Measurements from ENCODE around the gene PIK3AP1.

The PIK3AP1 gene

DNA sequence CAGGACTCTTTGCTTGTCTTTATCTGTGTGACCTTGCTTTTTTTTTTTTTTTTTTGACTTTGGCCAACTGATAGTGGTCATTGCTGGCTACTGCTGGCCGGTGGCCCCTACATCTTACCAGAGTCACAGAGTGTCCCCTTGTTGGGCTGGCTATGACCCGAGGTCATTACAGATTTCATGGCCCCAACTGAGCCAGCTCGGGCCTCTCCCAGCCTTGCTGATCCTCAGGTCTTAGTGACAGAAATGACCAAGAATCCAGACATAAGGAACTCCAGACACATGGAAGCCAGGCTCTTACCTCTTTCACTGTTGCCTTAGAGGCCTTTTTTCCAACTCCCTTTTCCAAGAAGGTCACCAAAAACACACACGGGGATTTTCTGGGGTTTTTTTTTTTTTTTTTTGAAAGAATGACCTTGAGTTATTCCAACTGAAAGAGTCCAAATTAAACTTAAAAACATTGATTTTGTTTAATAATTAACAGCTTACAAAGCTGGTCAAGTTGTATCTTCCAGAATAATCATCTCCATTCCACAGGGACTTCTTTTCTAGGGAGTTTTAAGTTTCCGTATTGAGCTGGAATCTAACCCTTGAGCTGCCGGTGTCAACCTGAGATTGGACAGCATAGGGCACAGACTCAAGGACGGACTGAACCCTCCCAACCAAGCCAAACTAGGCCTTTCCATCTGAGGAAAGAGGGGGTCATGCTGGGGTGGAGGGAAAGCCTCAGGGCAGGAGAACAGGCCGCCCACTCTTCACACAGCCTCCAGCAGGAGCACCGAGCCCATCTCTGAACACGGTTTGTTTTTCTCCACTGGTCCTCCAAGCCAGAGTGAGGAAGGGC lies 43.8 kb downstream of the PIK3AP1 start:
- no peak for DNase-seq (ENCODE audit: extremely low read depth in 1 of 2, low read depth in 1 of 2)

DNA sequence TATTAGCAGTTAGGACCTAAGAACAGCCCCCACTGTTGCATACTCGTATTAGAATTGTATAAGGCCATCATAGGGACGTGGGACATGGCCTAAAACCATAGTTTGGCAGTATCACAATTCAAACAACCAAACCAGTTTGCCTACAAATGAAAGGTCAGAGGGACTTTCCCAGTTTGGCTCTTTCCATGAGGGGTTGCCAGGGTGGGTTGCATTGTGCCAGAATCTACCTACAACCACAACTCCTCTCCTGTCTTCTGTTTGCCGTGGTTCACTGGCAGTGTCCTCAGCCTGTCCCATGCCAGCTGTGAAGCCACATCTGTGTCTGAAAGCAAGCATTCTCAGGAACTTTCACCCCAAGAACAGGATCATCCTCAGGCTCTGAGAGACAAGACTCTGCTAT lies 44.5 kb downstream of the PIK3AP1 start:
- no peak for DNase-seq (ENCODE audit: extremely low read depth in 1 of 2, low read depth in 1 of 2)

DNA sequence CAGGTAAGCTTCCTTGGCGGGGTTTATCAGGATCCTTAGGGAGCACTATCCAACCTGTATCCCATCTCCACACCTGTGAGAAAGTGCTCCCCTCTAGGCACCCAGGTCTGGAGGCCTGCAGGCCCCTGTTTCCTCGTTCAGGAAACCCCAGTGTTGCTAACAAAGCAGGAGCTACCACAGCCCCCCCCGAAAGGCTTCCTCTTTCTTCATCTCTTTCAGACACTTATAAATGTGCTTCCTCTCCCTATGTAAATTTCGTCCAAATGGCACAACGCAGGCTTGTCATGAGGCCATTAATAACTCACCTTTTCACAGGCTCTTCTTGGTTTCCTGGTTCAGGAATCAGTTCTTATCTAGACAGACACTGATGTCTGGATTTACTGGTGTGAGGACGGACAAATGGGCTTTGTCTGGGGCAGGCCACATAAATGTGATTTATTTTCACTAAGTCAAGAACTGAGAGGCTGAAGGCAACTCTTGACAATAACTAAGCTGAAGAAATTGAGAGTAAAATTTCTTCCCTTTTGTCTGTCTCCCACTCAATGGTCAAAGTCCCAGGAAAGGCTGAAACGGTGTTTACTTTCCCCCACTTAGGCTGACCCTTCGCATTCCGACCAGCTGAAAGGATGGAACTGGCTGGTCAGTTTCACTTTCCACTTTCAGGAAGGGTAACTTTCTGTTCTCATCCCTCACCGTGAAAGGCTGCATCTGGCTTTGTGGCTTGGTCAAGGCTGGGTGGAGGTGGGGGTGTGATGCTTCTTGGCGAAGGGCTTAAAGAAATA lies 46.8 kb downstream of the PIK3AP1 start:
- DNase-seq (ENCODE audit: extremely low read depth in 1 of 2, low read depth in 1 of 2) = no peak

DNA sequence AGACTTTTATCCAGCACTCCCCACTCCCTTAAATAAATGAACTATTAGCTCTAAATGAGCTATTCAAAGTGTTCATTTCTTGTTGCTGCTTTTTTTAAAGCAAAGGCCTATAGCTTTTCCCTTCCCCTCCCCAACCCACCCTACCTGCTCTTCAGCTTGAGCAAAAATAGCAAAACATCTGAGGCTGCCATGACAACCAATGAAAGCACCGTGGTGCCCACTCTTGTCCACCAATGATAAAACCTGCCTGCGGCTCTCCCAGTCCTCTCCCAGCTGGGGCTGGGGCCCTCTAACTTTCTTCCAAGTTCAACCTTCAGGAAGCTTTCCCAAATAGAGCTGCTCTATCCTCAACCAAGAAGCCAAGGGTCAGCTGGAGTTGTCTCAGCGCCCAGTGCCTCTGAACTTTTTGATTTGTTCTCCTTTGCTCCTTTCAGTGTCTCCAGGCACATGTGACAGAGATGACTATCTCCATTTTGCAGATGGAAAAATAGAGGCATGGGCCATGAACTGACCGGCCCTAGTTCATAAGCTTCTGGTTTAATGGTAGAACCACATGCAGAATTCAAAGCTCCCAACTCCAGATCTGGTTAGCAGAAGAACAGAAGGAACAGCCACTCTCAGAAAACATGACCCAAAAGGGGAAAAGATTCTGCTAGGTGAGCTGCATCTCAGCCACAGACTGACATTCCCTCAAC lies 47.7 kb downstream of the PIK3AP1 start:
- DNase-seq (ENCODE audit: extremely low read depth in 1 of 2, low read depth in 1 of 2) = no peak

DNA sequence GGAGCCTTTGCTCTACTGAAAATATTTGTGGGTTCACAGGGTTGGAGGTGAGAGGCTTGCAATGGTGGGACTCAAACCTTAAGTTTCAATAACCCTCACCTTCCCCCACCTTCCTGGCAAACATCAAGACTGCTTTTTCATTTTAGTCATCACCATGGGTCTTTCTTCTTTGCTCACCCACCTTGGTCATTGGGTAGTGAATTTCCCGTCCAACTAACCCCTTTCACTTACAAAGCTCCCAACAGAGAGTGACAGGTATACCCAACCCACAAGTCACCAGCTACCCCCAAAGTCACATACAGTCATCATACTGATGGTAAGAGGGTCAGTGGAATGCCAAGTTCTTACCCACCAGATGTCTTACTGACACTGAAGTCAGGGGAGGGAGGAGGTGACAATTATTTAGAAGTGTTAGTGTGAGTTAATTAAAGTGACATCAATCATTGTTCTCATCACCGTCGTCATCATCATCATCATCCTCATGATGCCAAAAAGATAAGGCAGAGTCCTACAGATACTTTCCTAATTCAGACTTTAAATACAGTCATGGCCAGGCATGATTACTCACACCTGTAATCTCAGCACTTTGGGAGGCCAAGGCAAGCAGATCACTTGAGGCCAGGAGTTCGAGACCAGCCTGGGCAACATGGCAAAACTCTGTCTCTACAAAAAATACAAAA lies 49.0 kb downstream of the PIK3AP1 start:
- DNase-seq (ENCODE audit: extremely low read depth in 1 of 2, low read depth in 1 of 2) = no peak

DNA sequence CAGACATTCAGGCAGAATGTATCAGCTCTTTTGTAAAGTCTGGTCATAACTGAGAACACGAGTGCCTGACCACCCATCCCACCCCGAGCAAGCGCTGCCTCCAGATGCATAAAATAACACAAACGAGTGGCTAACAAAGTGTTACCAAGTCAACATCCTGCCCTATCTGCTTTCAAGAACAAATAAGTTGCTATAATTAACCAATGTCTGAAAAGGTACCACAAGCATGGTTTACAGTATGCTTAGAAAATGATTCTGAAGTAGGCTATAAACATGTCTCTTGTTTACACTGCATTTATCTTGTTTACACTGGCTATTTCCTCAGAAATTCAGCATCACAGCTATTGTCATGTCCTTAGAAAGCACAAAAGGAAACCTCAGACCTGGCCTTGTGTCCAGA lies 49.5 kb downstream of the PIK3AP1 start:
- DNase-seq (ENCODE audit: extremely low read depth in 1 of 2, low read depth in 1 of 2) = no peak

DNA sequence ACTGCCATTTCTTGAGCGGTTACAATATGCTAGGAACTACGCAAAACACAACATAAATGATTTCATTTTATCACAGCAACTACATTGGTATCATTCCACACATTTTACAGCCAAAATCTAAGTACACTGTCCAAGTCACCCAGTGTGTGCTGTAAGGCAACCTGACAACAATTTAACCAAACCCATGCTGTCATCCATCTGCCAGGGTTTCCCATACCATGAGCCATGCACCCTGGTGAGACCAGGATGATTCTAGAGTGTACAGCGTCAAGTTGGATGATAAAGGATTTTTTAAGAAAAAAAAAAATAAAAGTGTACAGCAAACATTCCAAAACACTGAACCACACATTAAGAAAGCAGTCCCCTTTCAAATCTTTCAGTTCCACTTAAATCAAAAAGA lies 52.9 kb downstream of the PIK3AP1 start:
- DNase-seq (ENCODE audit: extremely low read depth in 1 of 2, low read depth in 1 of 2) = no peak

DNA sequence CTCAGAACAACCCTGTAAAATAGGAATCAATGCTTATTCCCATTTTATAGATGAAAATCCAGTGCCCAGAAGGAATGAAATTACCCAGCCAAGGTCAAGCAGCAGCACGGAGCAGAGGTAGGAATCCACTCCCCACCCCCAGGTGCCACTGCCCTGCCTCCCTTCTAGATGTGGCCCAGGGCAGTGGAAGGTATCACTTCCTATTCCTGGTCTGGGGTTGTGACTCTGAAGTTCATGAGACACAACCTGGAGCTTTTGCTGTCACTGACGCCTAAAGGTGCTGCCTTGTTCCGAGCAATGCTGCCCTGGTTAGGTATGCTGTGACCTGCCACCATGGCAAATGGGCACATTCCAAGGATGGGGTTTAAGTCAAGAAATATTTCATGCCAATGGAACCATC lies 53.6 kb downstream of the PIK3AP1 start:
- no peak for DNase-seq (ENCODE audit: extremely low read depth in 1 of 2, low read depth in 1 of 2)

DNA sequence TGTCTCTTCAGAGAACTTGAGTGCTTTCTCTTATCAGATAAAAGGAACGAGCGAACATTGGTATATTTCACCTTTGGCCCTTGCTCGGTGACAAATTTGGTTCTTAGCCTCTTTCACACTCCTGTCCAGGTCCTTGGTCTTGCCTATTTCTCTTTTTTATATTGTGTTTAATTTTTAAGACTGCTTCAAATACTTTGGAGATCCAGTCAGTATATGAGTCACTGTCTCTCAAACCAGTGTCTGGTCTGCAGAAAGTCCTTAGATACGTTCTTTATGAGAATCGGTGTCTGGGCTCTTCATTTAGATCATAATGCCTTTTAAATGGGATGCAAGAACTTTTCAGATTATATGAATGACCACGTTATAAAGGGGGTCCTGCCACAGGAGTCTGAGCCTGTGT lies 55.0 kb downstream of the PIK3AP1 start:
- DNase-seq (ENCODE audit: extremely low read depth in 1 of 2, low read depth in 1 of 2) = no peak

DNA sequence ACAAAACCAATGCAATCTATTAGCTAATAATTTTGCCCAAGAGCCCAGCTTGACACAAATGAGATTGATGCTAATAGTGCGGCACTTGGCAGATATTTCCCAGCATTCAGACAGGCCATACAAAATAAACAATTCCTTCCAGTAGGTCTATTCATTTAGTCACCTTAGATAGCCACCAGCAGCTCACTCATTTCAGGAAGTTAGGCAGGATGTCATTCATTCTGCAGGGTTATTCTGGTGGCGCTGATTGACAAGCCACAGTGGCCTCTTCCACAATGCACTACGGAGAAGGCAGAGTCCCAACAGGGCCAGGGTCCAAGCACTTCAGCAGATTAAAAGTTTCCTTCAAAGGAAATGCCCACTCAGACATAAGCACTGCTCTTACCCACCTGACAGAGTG lies 55.8 kb downstream of the PIK3AP1 start:
- DNase-seq (ENCODE audit: extremely low read depth in 1 of 2, low read depth in 1 of 2) = no peak

DNA sequence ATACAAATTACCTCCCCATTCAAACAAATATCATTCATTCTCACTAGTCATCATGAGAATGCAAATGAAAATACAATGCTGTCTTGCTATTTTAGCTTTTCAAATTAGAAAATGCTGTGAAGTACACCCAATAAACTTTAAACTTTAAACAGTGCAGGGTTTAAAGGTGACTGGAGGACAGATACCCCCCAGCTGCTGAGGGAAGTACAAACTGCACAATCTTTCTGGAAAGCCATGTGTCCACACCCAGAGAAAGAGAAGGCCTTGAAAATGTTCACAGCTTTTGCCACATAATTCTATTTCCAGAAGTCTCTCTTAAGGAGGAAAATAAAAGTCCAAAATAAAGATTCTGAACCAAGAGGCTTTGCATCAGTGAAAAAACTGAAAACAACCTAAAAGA lies 56.5 kb downstream of the PIK3AP1 start:
- no peak for DNase-seq (ENCODE audit: extremely low read depth in 1 of 2, low read depth in 1 of 2)

DNA sequence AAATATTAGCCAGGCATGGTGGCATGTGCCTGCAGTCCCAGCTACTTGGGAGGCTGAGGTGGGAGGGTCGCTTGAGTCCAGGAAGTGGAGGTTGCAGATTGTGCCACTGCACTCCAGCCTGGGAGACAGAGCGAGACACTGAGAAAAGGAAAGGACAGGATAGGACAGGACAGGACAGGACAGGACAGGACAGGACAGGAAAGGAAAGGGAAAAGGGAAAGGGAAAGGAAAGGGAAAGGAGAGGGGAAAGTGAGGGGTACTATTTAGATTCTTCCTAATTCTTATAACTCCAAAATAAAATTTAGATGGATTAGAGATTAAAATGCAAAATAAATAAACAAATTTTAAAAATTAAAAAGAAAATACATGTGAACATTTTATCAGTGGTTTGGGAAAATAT lies 58.7 kb downstream of the PIK3AP1 start:
- DNase-seq (ENCODE audit: extremely low read depth in 1 of 2, low read depth in 1 of 2) = no peak

DNA sequence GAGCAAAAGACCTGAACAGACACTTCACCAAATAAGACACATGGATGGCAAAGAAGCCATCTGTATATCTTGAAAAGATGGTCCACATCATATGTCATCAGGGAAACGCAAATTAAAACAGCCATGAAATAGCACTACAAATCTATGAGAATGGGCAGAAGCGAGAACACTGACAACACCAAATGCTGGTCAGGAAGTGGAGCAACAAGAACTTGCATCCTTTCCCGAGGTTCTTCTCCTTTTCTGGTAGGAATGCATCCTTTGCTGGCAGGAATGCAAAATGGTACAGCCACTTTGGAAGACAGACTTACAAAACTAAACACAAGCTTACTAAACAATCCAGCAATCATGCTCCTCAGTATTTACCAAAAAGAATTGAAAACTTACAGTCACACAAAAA lies 60.0 kb downstream of the PIK3AP1 start:
- no peak for DNase-seq (ENCODE audit: extremely low read depth in 1 of 2, low read depth in 1 of 2)

DNA sequence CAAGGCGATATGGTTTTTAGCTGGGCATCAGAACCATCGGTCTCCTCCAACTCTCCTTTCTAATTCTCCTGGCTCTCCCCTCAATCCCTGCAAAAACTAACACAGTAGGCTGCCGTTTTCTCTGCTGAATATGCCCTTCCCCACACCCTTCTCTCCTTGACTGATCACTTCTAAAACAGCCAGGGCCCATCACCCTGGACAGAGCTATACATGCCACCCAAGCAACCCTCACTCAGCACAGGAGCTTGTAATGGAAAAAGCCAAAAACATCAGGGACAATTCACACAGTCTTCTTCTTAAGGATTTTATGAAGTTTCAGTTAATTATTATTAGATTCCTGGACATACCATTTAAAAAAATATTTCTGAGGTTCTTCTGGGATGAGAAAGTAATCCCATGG lies 61.5 kb downstream of the PIK3AP1 start:
- DNase-seq (ENCODE audit: extremely low read depth in 1 of 2, low read depth in 1 of 2) = no peak

DNA sequence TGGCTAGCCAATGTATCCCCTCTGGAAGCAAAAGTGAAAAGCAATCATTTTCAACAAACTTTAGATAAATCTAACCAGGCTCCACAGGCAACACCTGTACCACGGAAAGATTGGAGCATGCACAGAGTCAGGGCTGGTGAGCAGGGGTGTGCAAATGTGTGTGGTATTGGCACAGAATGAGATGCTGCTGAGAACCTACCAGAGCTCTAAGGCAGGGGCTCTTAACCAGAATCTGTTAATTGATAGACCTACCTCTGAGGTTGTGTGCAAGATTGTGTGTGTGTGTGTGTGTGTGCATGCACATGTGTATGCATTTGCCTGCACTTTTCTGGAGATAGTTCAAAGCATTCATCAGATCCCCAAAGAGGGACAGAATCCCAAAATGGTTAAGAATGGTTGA lies 62.9 kb downstream of the PIK3AP1 start:
- DNase-seq (ENCODE audit: extremely low read depth in 1 of 2, low read depth in 1 of 2) = no peak

DNA sequence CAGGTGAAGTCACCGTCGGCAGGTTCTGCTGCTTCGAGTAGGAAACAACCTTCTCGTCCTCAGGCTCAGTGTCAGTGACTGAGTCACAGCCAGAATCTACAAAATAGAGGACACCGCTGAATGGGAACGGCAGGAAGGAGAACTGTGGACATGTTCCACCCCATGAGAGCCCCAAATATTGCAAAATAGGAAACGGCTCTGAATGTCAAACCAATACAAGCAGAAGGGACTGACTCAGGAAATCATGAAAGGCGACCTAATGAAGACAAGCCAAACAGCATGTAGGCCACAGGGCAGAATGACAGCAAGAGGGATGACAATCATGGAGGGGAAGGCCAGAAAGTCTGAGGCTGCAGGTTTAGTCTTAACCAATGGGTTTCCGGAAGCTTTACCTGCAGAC lies 63.5 kb downstream of the PIK3AP1 start:
- DNase-seq (ENCODE audit: extremely low read depth in 1 of 2, low read depth in 1 of 2) = no peak

DNA sequence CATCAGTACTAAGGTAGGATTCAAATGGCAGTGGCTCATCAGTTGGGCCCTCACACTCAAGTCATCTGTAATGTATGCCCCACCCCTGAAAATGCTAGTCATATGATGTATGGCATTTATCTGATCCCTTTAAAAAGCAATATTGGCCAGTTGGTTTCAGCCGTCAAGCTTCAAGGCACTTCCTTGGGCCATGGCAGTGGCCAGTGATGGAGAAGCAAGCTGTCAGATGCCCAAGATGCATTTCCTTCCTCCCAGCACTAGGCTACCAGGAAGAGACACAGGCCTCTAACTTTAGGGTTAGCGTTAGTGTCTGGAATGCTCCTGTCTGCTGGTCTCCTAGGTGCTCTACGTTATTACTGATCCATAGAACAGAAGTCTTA lies 64.1 kb downstream of the PIK3AP1 start:
- DNase-seq (ENCODE audit: extremely low read depth in 1 of 2, low read depth in 1 of 2) = no peak

DNA sequence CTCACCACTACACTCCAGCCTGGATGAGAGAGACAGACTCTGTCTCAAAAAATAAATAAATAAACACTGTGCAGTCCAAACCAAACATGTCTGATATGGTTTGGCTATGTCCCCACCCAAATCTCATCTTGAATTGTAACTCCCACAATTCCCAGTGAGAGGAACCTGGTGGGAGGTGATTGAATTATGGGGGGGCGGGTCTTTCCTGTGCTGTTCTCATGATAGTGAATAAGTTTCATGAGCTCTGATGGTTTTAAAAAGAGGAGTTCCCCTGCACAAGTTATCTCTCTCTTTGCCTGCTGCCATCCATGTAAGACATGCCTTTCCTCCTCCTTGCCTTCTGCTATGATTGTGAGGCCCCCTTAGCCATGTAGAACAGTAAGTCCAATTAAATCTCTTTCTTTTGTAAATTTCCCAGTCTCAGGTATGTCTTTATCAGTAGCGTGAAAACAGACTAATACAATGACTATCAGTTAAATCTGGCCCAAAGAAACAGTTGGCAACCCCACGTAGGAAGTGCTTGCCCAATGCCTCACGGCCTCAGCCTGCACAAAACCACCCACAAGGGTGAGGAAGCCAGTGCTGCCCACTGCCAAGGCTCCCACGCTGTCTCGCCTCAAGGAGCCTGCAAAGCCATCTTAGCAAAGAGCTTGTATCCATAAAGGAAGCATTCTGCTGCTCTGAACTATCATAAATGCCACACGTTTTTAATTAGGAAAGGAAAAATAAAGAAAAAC lies 64.7 kb downstream of the PIK3AP1 start:
- no peak for DNase-seq (ENCODE audit: extremely low read depth in 1 of 2, low read depth in 1 of 2)

DNA sequence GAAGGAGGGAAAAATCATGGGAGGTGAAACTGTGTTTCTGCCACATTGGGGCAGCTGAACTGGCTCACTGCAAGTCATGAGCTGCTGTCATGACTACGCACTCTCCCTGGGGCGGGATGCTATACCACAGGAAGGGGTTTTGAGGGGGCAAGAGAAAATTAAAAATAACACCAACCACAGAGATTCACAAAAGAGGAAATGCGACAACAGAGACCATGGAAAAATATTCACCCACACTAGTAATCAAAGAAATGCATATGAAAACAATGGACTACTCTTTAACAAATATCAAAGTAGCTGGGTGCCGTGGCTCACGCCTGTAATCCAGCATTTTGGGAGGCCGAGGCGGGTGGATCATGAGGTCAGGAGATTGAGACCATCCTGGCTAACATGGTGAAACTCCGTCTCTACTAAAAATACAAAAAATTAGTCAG lies 68.3 kb downstream of the PIK3AP1 start:
- peak in 1 of 2 donors; percentile 28 for DNase-seq (ENCODE audit: extremely low read depth in 1 of 2, low read depth in 1 of 2)

DNA sequence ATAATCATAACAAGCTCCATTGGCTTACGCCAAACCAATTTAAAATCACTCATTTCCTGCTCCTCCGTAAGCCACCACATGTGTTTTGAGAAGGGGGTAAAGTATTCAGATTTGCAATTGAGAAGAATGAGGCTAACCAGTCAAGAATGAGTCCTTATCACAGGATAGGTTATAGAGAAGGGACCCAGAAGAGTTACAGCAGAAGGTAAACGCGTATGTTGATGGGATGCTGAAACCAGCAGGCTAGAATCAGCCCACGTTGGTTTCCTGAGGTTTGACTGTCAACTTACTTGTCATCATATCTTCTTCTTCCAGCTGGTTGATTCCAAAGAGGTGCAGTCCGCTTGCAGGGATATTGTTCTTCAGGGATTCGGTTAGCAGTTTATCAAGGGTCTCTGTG lies 69.4 kb downstream of the PIK3AP1 start:
- no peak for DNase-seq (ENCODE audit: extremely low read depth in 1 of 2, low read depth in 1 of 2)
